Occipital lobe (tissue), 2 donors: ENCODE data around the gene SH3RF1. TPM values are rescaled to one million over a fixed set of nuclear protein-coding genes. Genes with fewer than 3 reads are reported as not detected.
"Not testable (repeated sequence)": the region's sequence is repeated elsewhere in the genome, so short reads cannot be mapped to it uniquely, and the experiment has no call there.

Experiments used
- DNase-seq: peaks from one replicate; lab custom pipeline; 2025; lab: John Stamatoyannopoulos, UW
- total RNA-seq: library from RNA; depleted of rRNA; stranded (reverse); fragments of >200 nt; gene quantifications from one replicate; pipeline ENCODE4 v1.2.3, GENCODE V29; 2014

SH3RF1 gene
- total RNA-seq, 1 donor from 2014 or later = 8.1 TPM

DNA sequence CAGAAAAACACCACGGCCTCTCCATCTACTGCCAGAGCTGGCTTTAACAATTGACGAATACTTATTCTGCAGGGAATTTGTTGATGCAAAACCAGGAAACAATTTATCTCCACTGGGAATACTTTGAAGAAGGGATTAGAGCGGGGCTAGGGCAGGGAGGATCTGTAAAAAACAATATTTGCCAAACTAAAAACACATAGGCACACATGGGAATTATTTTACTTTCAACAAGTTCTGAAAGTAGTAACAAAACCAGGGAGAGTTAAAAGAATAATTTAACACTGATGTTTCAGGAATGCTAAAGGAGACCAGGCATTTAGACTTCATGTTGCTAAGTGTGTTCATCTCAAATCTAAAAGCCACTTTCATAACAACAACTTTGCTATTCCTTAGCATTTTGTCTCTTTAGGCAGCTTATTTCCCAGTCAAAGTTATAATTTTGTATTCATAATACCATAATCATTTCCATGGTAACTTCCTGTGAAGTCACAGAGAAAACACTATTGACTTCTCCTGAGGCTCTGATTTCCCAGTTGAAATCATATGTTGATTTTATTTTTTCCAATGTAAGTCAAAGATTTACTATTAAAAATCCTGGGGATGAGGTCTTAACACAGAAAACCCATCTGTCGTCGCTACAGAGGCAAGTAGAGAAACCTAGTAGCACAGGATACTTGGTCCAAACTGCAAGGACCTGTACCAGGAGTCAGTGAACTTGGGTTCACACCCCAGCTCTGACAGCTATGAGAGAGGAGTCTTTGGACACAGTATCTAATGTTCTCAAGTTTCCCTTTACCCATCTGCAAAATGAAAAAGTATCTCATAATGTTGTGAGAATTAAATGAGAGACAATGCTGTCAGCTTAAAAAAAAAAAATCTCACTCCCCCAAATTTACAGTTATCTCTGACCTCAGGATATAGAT lies 69.3 kb downstream of the SH3RF1 start:
- DNase-seq = no peak

DNA sequence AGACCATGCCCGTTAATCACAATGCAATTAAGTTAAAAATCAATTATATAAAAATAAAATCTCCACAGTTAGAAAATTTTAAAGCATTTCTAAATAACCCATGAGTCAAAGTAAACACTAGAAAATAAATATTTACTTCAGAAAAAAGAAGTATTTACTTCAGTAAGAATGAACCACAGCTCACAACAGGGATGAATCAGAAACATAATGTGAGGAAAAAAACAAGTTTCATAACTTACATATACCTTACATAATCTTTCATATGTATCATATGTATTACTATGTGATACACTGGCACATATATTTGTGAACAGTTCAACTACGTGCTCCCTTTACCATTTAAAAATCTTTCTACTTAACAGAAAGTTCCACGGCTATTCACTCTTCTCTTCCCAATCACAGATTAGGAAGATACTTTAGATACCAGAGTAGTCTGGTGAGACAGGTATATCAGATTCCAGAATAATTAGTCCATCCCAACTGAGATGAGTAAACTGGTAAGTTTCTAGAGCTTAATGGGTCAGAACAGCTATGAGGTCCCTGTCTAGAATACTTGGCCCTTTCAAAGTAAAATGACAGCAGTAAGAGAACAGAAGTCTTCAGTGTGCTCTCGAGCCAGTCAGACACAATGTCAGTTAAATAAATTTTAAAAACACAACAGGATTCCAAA lies 70.3 kb downstream of the SH3RF1 start:
- no peak for DNase-seq

DNA sequence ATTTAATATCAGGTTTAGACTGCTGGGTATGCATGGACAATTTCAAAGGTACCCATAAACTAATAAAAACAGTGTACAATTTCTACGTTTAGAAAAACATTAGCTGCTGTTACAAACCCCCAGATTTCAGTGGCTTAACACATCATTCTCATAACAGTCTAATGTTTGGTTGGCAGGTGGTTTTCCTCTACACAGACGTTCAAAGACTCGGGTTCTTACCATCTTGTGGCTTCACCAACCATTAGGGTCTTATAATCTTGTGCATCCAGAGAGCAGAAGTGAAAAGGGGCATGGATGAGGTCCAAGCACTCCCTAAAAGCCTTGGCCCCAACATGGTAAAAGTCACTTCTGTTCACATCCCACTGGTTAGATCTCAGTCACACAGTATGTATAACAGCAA lies 71.6 kb downstream of the SH3RF1 start:
- DNase-seq = no peak

DNA sequence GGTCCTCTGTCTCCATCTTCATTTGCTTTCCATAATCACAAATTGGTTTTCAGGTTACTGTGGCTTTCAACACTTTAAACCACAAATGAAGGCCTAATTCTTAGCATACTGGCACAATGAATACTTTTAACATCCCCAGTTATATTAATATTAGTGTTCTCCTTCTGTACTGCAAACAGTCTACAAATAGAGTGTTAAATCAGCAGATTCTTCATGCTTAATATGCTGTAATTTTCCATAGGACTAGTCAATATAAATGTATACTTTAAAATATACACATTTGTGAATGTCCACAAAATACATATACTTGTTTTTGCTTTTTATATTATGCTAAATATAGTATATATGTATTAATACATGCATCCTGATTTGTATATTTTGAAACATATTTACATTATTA lies 72.6 kb downstream of the SH3RF1 start:
- no peak for DNase-seq

DNA sequence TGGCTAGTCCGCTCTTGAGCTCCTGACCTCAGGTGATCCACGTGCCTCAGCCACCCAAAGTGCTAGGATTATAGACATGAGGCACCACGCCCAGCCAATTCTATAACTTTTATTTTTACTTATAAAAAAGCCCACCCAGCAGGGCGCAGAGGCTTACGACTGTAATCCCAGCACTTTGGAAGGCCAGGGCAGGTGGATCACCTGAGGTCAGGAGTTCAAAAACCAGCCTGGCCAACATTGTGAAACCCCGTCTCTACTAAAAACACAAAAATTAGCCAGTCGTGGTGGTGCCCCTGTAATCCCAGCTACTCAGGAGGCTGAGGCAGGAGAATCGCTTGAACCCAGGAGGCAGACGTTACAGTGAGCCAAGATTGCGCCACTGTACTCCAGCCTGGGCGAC lies 73.5 kb downstream of the SH3RF1 start:
- DNase-seq = not testable (repeated sequence)

DNA sequence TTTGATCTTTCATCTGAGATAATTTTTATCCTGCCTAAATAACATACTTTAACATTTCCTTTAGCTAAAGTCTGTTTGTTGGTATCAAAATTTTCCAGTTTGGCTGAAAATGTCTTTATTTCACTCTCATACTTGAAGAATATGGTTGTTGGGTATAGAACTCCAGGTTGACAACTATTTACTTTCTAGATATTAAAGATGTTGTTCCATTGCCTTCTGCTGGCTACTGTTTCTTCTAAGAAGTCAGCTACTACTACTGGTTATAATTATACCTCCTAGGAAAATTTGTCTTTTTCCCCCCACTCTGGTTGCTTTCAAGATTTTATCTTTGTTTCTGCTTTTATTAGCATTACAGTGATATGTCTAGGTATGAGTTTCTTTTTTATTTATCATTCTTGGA lies 75.7 kb downstream of the SH3RF1 start:
- DNase-seq = no peak

DNA sequence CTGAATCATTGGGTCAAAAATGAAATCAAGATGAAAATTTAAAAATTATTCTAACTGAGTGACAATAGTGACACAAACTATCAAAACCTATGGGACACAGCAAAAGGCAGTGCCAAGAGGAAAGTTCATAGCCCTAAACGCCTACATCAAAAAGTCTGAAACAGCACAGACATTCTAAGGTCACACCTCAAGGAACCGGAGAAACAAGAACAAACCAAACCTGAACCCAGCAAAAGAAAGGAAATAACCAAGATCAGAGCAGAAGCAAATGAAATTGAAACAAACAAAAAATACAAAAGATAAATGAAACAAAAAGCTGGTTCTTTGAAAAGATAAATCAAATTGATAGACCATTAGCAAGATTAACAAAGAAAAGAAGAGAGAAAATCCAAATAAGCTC lies 80.8 kb downstream of the SH3RF1 start:
- DNase-seq = not testable (repeated sequence)

DNA sequence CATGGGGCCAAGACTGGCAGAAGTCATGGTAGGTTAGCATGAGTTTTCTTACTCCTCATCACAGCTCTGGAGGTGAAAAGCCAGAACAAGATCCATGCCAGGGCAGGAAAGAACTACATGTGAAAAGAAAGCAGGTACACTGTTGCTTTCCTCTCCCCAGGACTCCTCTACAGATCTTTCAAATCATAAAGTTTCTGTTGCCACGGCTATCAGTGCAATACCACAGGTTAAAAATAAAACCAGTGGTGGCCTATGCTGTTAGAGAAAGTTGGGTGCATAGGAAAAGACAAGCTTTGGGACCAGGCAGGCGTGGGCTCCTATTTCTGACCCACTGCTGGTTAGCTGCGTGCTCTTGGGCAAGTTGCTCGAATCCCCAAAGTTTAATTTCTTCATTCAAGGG lies 81.4 kb downstream of the SH3RF1 start:
- DNase-seq = no peak

DNA sequence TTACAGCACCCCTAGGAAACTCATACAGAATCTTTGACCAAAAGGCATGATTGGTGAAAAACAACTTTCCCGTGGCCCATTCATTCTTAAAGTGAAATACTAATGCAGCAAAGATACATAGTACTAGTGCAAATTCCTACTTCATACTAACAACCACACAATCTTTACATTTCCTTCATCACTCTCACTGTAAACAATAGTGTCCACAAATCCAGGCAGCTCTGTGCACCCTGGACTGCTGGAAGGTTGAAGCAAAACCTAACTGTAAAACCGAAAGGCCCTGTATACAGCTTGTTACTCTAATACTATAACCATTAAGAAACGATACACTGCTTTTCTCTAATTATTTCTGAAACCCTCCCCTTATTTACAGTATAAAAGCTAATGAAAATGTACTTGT lies 82.6 kb downstream of the SH3RF1 start:
- no peak for DNase-seq

DNA sequence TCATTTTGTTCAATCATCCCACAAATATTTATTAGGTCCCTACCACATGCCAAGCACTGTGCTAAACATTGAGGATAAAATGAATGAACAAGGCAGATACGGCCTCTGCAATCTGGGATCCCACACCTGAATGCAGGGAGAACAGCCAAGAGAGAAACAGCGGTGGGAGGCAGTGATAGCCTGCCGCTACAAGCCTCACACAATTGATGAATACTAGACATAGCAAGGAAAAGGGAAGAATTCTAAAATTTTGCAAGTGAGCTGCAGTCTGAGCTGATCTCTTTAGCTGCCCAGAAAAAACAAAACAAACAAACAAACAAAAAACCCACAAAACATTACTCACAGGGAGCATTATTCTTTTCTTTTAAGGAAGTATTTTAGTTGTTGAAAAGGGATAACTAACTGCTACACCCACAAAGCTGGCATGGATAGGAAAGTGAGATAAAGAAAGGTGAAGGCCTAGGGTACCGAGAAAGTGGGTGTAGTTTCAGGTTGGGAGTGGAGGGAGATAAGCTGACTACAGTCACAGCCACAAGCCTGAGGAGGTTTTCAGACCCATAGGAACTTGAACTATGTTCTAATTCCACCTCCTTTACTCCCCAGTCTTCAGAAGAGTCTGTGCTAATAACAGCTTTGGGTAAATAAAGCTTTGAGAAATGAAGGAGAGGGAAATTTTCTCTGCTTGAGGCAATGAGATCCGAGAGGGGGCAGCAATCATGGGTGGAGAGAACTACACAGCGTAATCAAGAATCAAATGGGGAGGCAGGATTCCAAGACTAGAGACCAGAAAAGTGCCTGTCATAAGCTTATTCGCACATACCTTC lies 85.4 kb downstream of the SH3RF1 start:
- no peak for DNase-seq

DNA sequence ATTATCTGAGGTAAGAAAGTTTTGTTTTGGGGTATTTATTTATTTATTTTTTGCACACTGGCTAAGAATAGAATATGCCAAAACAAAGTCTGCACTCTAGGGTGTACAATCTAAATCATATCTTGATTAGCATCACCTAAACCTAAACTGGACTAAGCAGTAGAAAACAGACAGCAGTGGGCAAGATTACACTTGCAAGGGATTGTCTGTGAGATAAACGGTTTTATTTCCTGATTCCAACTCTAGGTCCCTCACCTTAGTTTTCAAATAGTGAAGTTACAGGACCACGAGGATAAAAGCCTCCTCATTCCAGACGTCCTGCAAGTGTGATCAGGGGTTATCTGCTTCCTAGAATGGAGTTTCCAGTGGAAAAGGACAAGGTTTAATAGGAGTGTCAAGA lies 86.1 kb downstream of the SH3RF1 start:
- no peak for DNase-seq

DNA sequence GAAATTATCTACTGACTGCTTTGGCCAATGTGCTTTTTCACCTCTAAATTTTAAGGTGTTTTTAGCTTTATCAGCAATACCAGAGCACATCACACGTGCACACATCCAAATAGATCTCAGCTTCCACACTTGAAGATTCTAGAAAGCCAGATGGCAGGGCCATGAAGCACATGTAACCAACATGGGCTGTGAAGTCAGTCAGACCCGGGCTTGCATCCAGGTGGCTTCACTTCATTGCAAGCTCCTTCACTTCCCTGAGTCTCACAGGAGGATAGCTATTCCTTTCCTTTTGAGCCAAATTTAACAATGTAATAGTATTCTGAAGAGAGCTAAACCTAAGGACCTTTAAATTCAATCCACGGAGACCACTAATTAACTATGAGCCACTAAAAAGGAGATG lies 86.5 kb downstream of the SH3RF1 start:
- DNase-seq = no peak

DNA sequence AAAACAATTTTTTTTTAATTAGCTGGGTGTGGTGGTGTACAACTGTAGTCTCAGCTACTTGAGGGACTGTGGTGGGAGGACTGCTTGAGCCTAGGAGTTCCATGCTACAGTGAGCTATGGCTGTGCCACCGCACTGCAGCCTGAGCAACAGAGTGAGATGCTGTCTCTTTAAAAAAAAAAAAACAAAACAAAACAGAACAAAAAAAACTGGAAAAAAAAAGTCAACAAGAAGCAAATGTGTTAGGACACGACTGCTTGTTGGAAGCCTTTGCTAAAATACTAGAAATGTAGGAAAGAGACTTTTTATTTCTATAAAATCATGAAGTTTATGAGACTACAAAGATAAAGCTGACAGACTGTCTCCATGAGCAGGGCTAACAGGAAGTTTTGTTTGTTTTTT lies 87.2 kb downstream of the SH3RF1 start:
- DNase-seq = no peak

DNA sequence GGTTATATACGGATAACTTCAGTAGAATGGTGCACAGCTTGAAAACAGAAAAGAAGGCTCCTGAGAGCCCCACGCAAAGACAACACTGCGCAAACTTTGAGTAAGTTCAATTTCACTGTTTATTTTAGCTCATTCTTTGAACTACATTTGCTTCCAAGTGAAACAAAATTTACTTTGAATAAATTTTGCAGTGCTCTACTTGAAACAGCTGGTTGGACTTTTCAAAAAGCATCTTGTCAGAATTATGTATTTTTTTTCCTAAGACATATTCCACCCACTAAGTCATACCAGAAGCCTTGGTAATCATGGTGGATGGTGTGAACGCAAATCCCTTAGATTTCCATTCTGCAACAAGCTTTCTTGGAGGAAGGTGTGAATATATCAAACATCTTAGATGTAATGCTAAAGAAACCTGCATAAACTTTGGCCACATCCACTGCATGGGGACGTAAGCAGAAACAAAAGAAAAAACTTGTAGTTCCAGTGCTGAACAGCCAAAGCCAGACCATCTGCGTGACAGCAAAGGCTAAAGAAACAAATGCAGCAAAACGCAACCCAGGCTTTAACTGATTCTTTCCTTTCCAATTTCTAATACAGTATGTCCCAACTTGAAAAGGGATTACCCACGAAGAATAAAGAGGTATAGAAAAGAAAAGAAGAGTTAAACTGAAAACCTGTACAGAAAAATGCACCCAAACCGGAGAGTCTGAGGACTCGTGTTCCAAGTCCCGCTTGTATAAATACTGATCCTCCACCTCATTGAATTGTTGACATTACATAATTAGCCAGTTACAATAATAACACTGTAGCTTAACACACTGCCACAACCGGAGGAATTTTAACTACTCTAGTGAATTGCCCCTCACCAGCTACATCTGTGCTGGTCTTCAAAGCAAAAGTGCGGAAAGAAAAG lies 90.9 kb downstream of the SH3RF1 start:
- DNase-seq = peak; percentile 11

DNA sequence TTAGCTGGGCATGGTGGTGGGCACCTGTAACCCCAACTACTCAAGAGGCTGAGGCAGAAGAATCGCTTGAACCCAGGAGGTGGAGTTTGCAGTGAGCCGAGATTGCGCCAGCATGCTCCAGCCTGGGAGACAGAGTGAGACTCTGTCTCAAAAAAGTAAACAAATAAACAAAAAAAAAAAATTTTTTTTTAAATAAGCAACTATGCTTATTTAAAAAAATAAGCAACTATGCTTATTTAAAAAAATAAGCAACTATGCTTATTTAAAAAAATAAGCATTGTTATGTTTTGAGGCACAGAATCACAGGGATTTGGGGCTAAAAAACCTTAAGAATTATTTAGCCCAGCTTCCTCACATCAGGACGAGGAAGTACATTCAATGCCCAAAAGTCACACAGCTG lies 92.7 kb downstream of the SH3RF1 start:
- DNase-seq = not testable (repeated sequence)

DNA sequence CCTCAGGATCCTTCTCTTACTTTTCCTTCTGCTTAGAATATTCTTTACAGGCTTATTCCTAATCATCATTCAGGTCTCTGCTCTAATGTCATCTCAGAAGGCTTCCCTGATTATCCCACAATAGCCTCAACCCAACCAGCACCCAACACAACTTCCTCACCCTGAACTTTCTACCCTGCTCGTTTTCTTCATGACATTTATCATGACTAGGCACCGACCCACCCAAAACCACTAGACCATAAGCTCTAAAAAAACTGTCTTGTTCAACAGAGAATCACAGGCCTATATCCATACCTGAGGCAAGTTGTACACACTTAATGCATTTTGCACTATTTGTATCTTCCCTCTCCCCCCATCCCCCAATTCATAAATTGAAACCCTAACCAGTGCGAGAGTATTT lies 95.3 kb downstream of the SH3RF1 start:
- DNase-seq = no peak

DNA sequence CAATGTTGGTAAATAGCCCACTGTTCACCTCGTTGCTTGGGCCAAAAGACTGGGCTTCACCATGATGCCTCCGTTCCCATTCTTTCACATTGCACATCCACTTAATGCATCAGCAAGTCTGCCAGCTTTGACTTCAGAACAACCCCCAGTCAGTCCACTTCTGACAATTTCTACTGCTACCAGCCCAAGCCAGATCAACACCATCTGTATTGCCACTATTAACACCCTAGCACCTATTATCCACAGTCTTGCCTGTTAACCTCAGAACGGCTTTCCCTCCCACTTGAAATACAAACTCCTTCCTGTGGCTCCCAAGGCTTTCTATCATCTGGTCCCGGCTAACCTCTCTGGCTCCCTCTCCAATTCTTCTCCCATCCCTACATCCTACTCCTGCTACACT lies 95.7 kb downstream of the SH3RF1 start:
- no peak for DNase-seq

DNA sequence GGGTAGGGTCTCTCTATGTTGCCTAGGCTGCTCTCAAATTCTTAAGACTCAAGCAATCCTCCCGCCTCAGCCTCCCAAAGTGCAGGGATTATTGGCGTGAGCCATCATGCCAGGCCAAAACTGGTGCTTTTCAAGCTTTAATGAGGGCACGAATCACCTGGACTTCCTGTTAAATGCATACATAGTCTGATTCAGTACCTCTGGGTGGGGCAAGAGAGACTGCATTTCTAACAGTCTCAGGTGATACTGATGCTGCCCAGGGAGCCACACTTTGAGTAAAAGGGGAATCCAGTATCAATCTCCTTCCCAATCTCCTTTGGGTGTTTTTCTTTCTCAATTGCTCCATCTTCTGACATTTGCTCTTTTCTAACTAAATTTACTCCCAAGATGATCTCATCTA lies 96.5 kb downstream of the SH3RF1 start:
- no peak for DNase-seq

DNA sequence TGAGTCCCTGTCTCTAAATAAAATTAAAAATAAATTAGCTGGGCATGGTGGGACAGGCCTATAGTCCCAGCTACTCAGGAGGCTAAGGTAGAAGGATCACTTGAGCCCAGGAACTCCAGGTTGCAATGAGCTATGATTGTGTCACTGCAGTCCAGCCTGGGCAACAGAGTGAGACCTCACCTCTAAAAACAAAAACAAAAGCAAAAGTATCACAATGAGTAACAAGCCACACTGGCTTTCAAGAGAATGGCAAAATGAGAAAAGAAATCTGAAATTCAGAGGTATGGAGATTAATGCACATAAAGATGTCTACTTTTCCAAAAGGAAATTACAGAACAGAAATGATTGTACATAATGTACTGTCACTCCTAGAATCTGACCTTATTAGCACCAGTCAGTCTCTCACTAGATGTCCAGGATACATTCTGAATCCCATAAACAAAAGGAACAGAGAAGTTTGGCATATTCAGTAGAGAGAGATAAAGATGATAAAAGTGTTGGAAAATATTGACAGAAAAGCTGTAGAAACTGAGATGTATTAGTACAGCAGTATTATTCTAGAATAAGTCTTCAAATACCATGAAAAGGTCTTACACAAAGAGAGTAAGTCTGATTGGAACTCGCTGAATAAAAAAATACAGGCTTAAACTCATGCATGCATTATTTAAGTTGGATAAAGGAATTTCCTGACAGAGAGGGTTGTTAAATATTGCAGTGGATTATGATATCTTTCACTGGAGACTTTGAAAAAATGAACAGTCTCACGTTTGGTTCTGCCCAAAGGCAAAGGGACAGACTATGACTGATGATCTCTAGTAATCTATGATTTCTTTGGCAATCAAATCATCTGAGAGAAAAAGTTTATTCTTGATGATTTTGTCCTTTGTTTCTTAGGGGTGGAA lies 102.5 kb downstream of the SH3RF1 start:
- no peak for DNase-seq
